K562 (cell line): ENCODE measurements around the gene C4A. TPM values are rescaled to one million over a fixed set of nuclear protein-coding genes. Genes with fewer than 3 reads are reported as not detected.

Source experiments
- ATAC-seq: fragments of 200-7000 bp; cut with Tn5 transposase; 3 replicates; pipeline ENCODE4 v1.9.1; 2020; ENCODE audit warnings: moderate library complexity
- BruUV-seq: library from RNA; stranded (reverse); fragments of 400-500 nt; replicated peaks from 2 replicates; lab custom pipeline; 2021; lab: Mats Ljungman, UMichigan
- CTCF ChIA-PET: fragments of 300-600 bp; formaldehyde crosslinking; extraction: SDS; loops from one replicate; lab custom pipeline; 2021; ENCODE audit warnings: low intra/inter-chr PET ratio; lab: Yijun Ruan, JAX
- POLR2A ChIA-PET: fragments of 300-600, 350-650 bp; sonication (Branson Sonifier 250); formaldehyde crosslinking; extraction: SDS; loops from one replicate; lab custom pipeline; 2021; ENCODE audit warnings: antibody characterized with exemption, inconsistent platforms; lab: Yijun Ruan, JAX
- DNase-seq, 4 experiments: peaks; one replicate each; pipeline versions ENCODE4 v3.0.0 to v3.0.0-alpha.2; 2011 to 2018; ENCODE audit warnings: low spot score in 3 of 4, mixed read lengths in 3 of 4; ENCODE audit errors: extremely low read depth in 1 of 4
- FAIRE-seq: peaks from 2 replicates; lab custom pipeline; 2011; peaks lifted over from hg19 to GRCh38; lab: Jason Lieb, UNC
- H2AFZ ChIP-seq: 2 replicates; pipeline ENCODE4 v1.6.0; 2011; ENCODE audit warnings: low read depth, low read length, control low read depth, inconsistent platforms
- H3K27ac ChIP-seq: fragments of 200-600 bp; 3 replicates; pipeline ENCODE4 v1.8.0; 2011; ENCODE audit warnings: low read depth, mild to moderate bottlenecking, control low read depth, inconsistent platforms, low read length, moderate library complexity, mixed read lengths; ENCODE audit errors: extremely low read depth
- H3K27me3 ChIP-seq, 2 experiments: fragments of 300-600 bp in 1 of 2; 2 replicates in 1 of 2; 3 replicates in 1 of 2; pipeline versions ENCODE4 v1.6.0 to v1.8.0; 2011; ENCODE audit warnings: inconsistent platforms in 2 of 2, low read length in 2 of 2, mild to moderate bottlenecking in 1 of 2, mixed read lengths in 1 of 2, moderate library complexity in 1 of 2; ENCODE audit not compliant: control insufficient read depth in 2 of 2, insufficient read depth in 2 of 2
- H3K36me3 ChIP-seq: fragments of 300-600 bp; 3 replicates; pipeline ENCODE4 v1.8.0; 2011; ENCODE audit warnings: mild to moderate bottlenecking, low read length, inconsistent platforms; ENCODE audit not compliant: control insufficient read depth, insufficient read depth
- H3K4me1 ChIP-seq, 2 experiments: fragments of 200-600 bp in 1 of 2; replicated peaks in 1 of 2; 2 replicates in 1 of 2; 3 replicates in 1 of 2; pipeline versions ENCODE4 v1.5.1 to v1.8.0; 2011; ENCODE audit warnings: inconsistent platforms in 2 of 2, low read length in 2 of 2, mild to moderate bottlenecking in 1 of 2, mixed read lengths in 1 of 2, moderate library complexity in 1 of 2; ENCODE audit not compliant: control insufficient read depth in 2 of 2, insufficient read depth in 2 of 2
- H3K4me2 ChIP-seq: 2 replicates; pipeline ENCODE4 v1.6.1; 2011; ENCODE audit warnings: low read length, control low read depth, inconsistent platforms, mixed read lengths; ENCODE audit not compliant: insufficient read depth
- H3K4me3 ChIP-seq: fragments of 200-600 bp; sonication (generic), shearing (Covaris generic); 2 replicates; pipeline ENCODE4 v1.5.1; 2016; ENCODE audit warnings: control low read depth, inconsistent platforms
- H3K79me2 ChIP-seq: fragments of 200-600 bp; 3 replicates; pipeline ENCODE4 v1.8.0; 2011; ENCODE audit warnings: low read length, inconsistent platforms; ENCODE audit not compliant: control insufficient read depth, insufficient read depth
- H3K9ac ChIP-seq, 2 experiments: 2 replicates each; pipeline versions ENCODE4 v1.6.0 to v1.6.1; 2011; ENCODE audit warnings: low read depth in 2 of 2, low read length in 2 of 2, control low read depth in 1 of 2, inconsistent platforms in 1 of 2, mild to moderate bottlenecking in 1 of 2, mixed read lengths in 1 of 2; ENCODE audit not compliant: insufficient read depth in 1 of 2
- H3K9me1 ChIP-seq: one replicate; pipeline ENCODE4 v1.6.0; 2011; ENCODE audit warnings: inconsistent platforms, mild to moderate bottlenecking, low read length, moderate library complexity; ENCODE audit not compliant: control insufficient read depth, insufficient read depth
- H3K9me3 ChIP-seq: replicated peaks from 2 replicates; pipeline ENCODE4 v1.5.1; 2011; ENCODE audit warnings: low read depth, low read length, inconsistent platforms; ENCODE audit not compliant: control insufficient read depth, insufficient read depth
- H4K20me1 ChIP-seq: replicated peaks from 2 replicates; pipeline ENCODE4 v1.6.1; 2011; ENCODE audit warnings: low read length, inconsistent platforms, mixed read lengths; ENCODE audit not compliant: control insufficient read depth, insufficient read depth
- BCL6 ChIP-seq: fragments of 250-450 bp; sonication (Bioruptor Pico); IDR thresholded peaks from 2 replicates; pipeline ENCODE4 v1.4.0; 2020
- CC2D1A ChIP-seq: fragments of 450-650 bp; IDR thresholded peaks from 2 replicates; pipeline ENCODE4 v1.6.1; 2017; ENCODE audit warnings: mild to moderate bottlenecking
- CREM ChIP-seq: IDR thresholded peaks from 2 replicates; pipeline ENCODE4 v1.6.1; 2014; ENCODE audit warnings: antibody characterized with exemption, low read depth
- DMBX1 ChIP-seq: fragments of 250-450 bp; sonication (Bioruptor Pico); IDR thresholded peaks from 2 replicates; pipeline ENCODE4 v1.8.0; 2022; ENCODE audit warnings: inconsistent platforms, mild to moderate bottlenecking, moderate library complexity, borderline replicate concordance
- EZH2 ChIP-seq: IDR thresholded peaks from 2 replicates; pipeline ENCODE4 v1.6.1; 2012; ENCODE audit warnings: low read depth, mild to moderate bottlenecking, inconsistent platforms, low read length, borderline replicate concordance
- ILK ChIP-seq: fragments of 450-650 bp; IDR thresholded peaks from 2 replicates; pipeline ENCODE4 v1.6.1; 2016; ENCODE audit warnings: missing genetic modification characterization, low read depth, mild to moderate bottlenecking, missing compliant biosample characterization, moderate library complexity, borderline replicate concordance
- MAFK ChIP-seq: IDR thresholded peaks from 2 replicates; pipeline ENCODE4 v1.6.1; 2011; ENCODE audit warnings: low read length, improper control_type of control experiment
- MEF2A ChIP-seq: IDR thresholded peaks from 2 replicates; pipeline ENCODE4 v1.6.1; 2011; ENCODE audit warnings: low read depth, mild to moderate bottlenecking, low read length, moderate library complexity; ENCODE audit not compliant: control insufficient read depth
- MYC ChIP-seq, 2 experiments: fragments of 250-450 bp in 1 of 2; sonication (Bioruptor Pico) in 1 of 2; IDR thresholded peaks; 2 replicates each; pipeline versions ENCODE4 v1.5.1 to v1.6.1; 2012 to 2021; ENCODE audit warnings: low read depth in 2 of 2, borderline replicate concordance in 1 of 2, improper control_type of control experiment in 1 of 2, low read length in 1 of 2, mild to moderate bottlenecking in 1 of 2, moderate library complexity in 1 of 2
- NR1H2 ChIP-seq: sonication (generic); formaldehyde crosslinking; IDR thresholded peaks from 2 replicates; pipeline ENCODE4 v1.4.0; 2020; ENCODE audit warnings: mild to moderate bottlenecking, missing genetic modification reagents
- NR2F6 ChIP-seq: fragments of 450-650 bp; formaldehyde crosslinking; IDR thresholded peaks from 2 replicates; pipeline ENCODE4 v1.4.0; 2020; ENCODE audit warnings: mild to moderate bottlenecking
- ZNF263 ChIP-seq: sonication (generic); formaldehyde crosslinking; IDR thresholded peaks from 2 replicates; pipeline ENCODE4 v1.8.0; 2022; ENCODE audit warnings: mild to moderate bottlenecking, missing genetic modification reagents, borderline replicate concordance
- ZNF41 ChIP-seq: fragments of 250-450 bp; sonication (Bioruptor Pico); conservative IDR thresholded peaks from 2 replicates; pipeline ENCODE4 v1.4.0; 2020; ENCODE audit warnings: mild to moderate bottlenecking
- ZNF76 ChIP-seq: fragments of 250-450 bp; sonication (Bioruptor Pico); IDR thresholded peaks from 2 replicates; pipeline ENCODE4 v1.4.0; 2020; ENCODE audit warnings: mild to moderate bottlenecking, moderate library complexity, borderline replicate concordance
- ZNF830 ChIP-seq: fragments of 250-450 bp; sonication (Bioruptor Pico); IDR thresholded peaks from 2 replicates; pipeline ENCODE4 v1.5.0; 2021; ENCODE audit warnings: mild to moderate bottlenecking
- WGBS: fragments of 100-300 bp; shearing (Covaris generic); methylation state at CpG from one replicate; pipeline ENCODE4 v1.1.6; 2016; ENCODE audit warnings: low coverage, mixed read lengths; ENCODE audit not compliant: insufficient coverage; ENCODE audit errors: missing lambda C conversion rate; 5-methylcytosine and 5-hydroxymethylcytosine counted together
- in situ Hi-C: fragments of 300-500 bp; cut with MboI; formaldehyde crosslinking; loops from 4 replicates; pipeline ENCODE4 v1.15.0; 2018; ENCODE audit warnings: inconsistent platforms, mixed read lengths
- intact Hi-C: fragments of 100-400 bp; cut with micrococcal nuclease; formaldehyde crosslinking; loops from 2 replicates; pipeline ENCODE4 v1.14.2; 2022
- polyA plus RNA-seq, 8 experiments: library from polyadenylated mRNA; depleted of rRNA in 4 of 8; stranded (reverse) in 5 of 8; unstranded in 3 of 8; fragments of >200 nt; fragmentation: Nextera tagmentation in 2 of 8; fragmentation: Illumina TruSeq in 1 of 8; extraction: Ambion mirVana in 2 of 8; extraction: Trizol in 1 of 8; gene quantifications; 2 replicates each; pipeline versions ENCODE4 v1.2.1 to v1.2.3, GENCODE V29; 2011 to 2014; ENCODE audit warnings: inconsistent platforms in 1 of 8, missing spikeins in 1 of 8
- total RNA-seq, 7 experiments: library from RNA; depleted of rRNA in 6 of 7; stranded (reverse); fragments of >200 nt in 6 of 7; fragmentation: Illumina TruSeq in 2 of 7; extraction: Trizol in 2 of 7; gene quantifications; 2 replicates each; pipeline versions ENCODE4 v1.2.1 to v1.2.3, GENCODE V29; 2011 to 2021; ENCODE audit warnings: low replicate concordance in 1 of 7
- TF ChIP-seq, protein P1 (sequence below): sonication (generic); formaldehyde crosslinking; IDR thresholded peaks from 2 replicates; pipeline ENCODE4 v1.8.1; 2023; ENCODE audit warnings: mild to moderate bottlenecking, missing genetic modification reagents
- TF ChIP-seq, protein P2 (sequence below): sonication (generic); formaldehyde crosslinking; IDR thresholded peaks from 2 replicates; pipeline ENCODE4 v1.8.0; 2022; ENCODE audit warnings: missing genetic modification reagents, mild to moderate bottlenecking, borderline replicate concordance

Gene C4A
- total and polyA plus RNA-seq, 9 of the 15 experiments (the other 6 are each of a cell fraction or from before 2014, with no cell fraction given), result 0.27 to 7.6 (median 5.0) TPM

DNA sequence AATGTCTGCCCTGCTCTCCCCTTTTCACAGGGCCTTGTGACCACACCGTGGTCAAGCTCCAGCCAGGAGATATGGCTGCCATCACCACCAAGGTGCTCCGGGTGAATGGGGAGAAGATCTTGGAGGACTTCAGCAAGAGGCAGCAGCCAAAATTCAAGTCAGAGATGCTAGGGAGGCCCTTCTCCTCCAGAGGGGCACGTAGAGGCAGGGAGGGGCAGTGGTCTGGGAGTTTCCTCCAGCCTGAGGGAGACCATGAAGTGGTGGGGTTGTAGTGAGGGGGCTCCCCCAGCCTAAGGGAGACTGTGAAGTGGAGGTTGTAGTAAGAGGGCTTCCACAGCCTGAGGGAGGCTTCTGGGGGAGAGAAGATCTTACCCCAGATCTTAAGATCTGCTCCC is 13.9 kb upstream of the C4A start:
- Histone ChIP-seq H3K27me3 (no peaks in the 10 kb centered on the region), H3K9ac (peak overlapping the region in 1 of 2 experiments; percentile 24; a peak in 2 of 4 replicates), H3K4me2 (no peak overlapping the region), H3K27ac (no peak overlapping the region; the same call in 2 of the 3 replicates), H3K79me2 (peaks cover 27% of the 10 kb centered on the region), H3K4me3 (no peak overlapping the region), H4K20me1 (no peaks in the 10 kb centered on the region), H3K36me3 (peaks cover 83% of the 10 kb centered on the region), H3K9me3 (no peaks in the 10 kb centered on the region), H3K9me1 (no peaks in the 10 kb centered on the region), H3K4me1 (peaks cover 41 to 50% of the 10 kb centered on the region in 2 experiments; a peak in 4 of 5 replicates), H2AFZ (no peak overlapping the region)
- no peak for TF ChIP-seq MEF2A
- no peak for TF ChIP-seq MYC (IDR thresholded peaks at IDR 0.05; ENCODE audit: low read depth, low read length)
- TF ChIP-seq MYC (CRISPR knock-in tag; IDR thresholded peaks at IDR 0.05; ENCODE audit: borderline replicate concordance, low read depth), result no peak
- TF ChIP-seq MAFK, result no peak
- TF ChIP-seq NR2F6 (CRISPR knock-in tag), result no peak
- no peak for TF ChIP-seq BCL6 (CRISPR knock-in tag)
- TF ChIP-seq, protein P1, sequence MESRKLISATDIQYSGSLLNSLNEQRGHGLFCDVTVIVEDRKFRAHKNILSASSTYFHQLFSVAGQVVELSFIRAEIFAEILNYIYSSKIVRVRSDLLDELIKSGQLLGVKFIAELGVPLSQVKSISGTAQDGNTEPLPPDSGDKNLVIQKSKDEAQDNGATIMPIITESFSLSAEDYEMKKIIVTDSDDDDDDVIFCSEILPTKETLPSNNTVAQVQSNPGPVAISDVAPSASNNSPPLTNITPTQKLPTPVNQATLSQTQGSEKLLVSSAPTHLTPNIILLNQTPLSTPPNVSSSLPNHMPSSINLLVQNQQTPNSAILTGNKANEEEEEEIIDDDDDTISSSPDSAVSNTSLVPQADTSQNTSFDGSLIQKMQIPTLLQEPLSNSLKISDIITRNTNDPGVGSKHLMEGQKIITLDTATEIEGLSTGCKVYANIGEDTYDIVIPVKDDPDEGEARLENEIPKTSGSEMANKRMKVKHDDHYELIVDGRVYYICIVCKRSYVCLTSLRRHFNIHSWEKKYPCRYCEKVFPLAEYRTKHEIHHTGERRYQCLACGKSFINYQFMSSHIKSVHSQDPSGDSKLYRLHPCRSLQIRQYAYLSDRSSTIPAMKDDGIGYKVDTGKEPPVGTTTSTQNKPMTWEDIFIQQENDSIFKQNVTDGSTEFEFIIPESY (CRISPR knock-in tag), result no peak
- no peak for TF ChIP-seq NR1H2
- no peak for TF ChIP-seq CREM
- TF ChIP-seq CC2D1A, result no peak
- TF ChIP-seq, protein P2, sequence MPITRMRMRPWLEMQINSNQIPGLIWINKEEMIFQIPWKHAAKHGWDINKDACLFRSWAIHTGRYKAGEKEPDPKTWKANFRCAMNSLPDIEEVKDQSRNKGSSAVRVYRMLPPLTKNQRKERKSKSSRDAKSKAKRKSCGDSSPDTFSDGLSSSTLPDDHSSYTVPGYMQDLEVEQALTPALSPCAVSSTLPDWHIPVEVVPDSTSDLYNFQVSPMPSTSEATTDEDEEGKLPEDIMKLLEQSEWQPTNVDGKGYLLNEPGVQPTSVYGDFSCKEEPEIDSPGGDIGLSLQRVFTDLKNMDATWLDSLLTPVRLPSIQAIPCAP (CRISPR knock-in tag), result no peak
- no peak for TF ChIP-seq ILK (tag)
- TF ChIP-seq EZH2, result no peak
- TF ChIP-seq ZNF830, result no peak
- TF ChIP-seq DMBX1, result no peak
- TF ChIP-seq ZNF76 (CRISPR knock-in tag), result no peak
- TF ChIP-seq ZNF263, result no peak
- TF ChIP-seq ZNF41 (CRISPR knock-in tag), result no peak
- POLR2A ChIA-PET, result interaction anchor here (0.8 to 5.8 kb wide), 3 partner anchors 10 to 201 kb away, joined by 4 to 74 read pairs (median 7); partner anchors contain the start of genes NELFE and SKIC2
- WGBS, result 70% methylated on average over 3 of the region's 3 CpGs
- CTCF ChIA-PET, result no interaction called here
- no peak for FAIRE-seq
- DNase-seq, result no peak
- ATAC-seq, result no peak
- intact Hi-C loops, result no loop called here
- no TSS peak for BruUV-seq
- in situ Hi-C loops, result no loop called here
